Natural killer cell treated with Interleukin-12 subunit alpha and Interleukin-12 subunit beta and Interleukin-15 and Interleukin-18, amount 100 ng/mL, for 72 hours (primary cell): ENCODE data around the gene PNKD. TPM values are rescaled to one million over a fixed set of nuclear protein-coding genes. Genes with fewer than 3 reads are reported as not detected.

Source experiments
- ATAC-seq, 2 donors: fragments of 150-1000 bp; cut with Tn5 transposase in 1 of 2; sonication (Bioruptor Pico), chemical (Tn5 transposase) in 1 of 2; 2 replicates each; pipeline ENCODE4 v1.10.0; 2021
- DNase-seq: peaks from one replicate; pipeline ENCODE4 v3.0.0; 2022; ENCODE audit warnings: low spot score
- H3K27ac Mint-ChIP-seq, 2 donors: 1 replicate in 1 of 2; 2 replicates in 1 of 2; pipeline ENCODE4 v1.8.0; 2022; ENCODE audit warnings: mixed read lengths in 2 of 2, mild to moderate bottlenecking in 1 of 2, moderate library complexity in 1 of 2
- H3K27me3 Mint-ChIP-seq, 2 donors: 1 replicate in 1 of 2; 2 replicates in 1 of 2; pipeline ENCODE4 v1.8.0; 2022; ENCODE audit warnings: mixed read lengths in 2 of 2
- H3K36me3 Mint-ChIP-seq: one replicate; pipeline ENCODE4 v1.8.0; 2022; ENCODE audit warnings: mixed read lengths
- H3K4me1 Mint-ChIP-seq, 2 donors: 1 replicate in 1 of 2; 2 replicates in 1 of 2; pipeline ENCODE4 v1.8.0; 2022; ENCODE audit warnings: low read depth in 2 of 2, mixed read lengths in 2 of 2, mild to moderate bottlenecking in 1 of 2
- H3K4me3 Mint-ChIP-seq: one replicate; pipeline ENCODE4 v1.8.0; 2022; ENCODE audit warnings: mixed read lengths
- H3K9me3 Mint-ChIP-seq: 2 replicates; pipeline ENCODE4 v1.8.0; 2022; ENCODE audit warnings: mixed read lengths
- total RNA-seq, 2 donors: library from RNA; stranded (reverse); gene quantifications; one replicate each; pipeline ENCODE4 v1.2.3, GENCODE V29; 2022

PNKD gene
- total RNA-seq, 2 donors from 2014 or later, result 20.6 to 22.0 TPM

GRCh38 chr2:218371983-218372350 is 101.6 kb downstream of the PNKD start:
- no peak for DNase-seq
- no peak for ATAC-seq
- Mint-ChIP-seq H3K27me3 (no peaks in the 10 kb centered on the region), H3K36me3 (no peaks in the 10 kb centered on the region), H3K4me1 (peaks cover 0 to 11% of the 10 kb centered on the region in 2 donors), H3K9me3 (no peaks in the 10 kb centered on the region), H3K27ac (no peak overlapping the region), H3K4me3 (no peak overlapping the region)

GRCh38 chr2:218374795-218375194 is 104.5 kb downstream of the PNKD start:
- Mint-ChIP-seq H3K4me3 (no peak overlapping the region), H3K27ac (no peak overlapping the region), H3K9me3 (no peaks in the 10 kb centered on the region), H3K4me1 (peaks cover 0 to 11% of the 10 kb centered on the region in 2 donors), H3K36me3 (no peaks in the 10 kb centered on the region), H3K27me3 (no peaks in the 10 kb centered on the region)
- DNase-seq, result no peak
- ATAC-seq, result no peak

GRCh38 chr2:218375212-218375611 is 104.9 kb downstream of the PNKD start:
- Mint-ChIP-seq H3K4me3 (no peak overlapping the region), H3K27ac (no peak overlapping the region), H3K9me3 (no peaks in the 10 kb centered on the region), H3K4me1 (peaks cover 0 to 6% of the 10 kb centered on the region in 2 donors), H3K27me3 (no peaks in the 10 kb centered on the region), H3K36me3 (no peaks in the 10 kb centered on the region)
- DNase-seq (no peak), ATAC-seq (no peak)

- Mint-ChIP-seq H3K4me3 (no peak overlapping the region), H3K27ac (no peak overlapping the region), H3K4me1 (peaks cover 5 to 10% of the 10 kb centered on the region in 2 donors), H3K36me3 (no peaks in the 10 kb centered on the region), H3K27me3 (no peaks in the 10 kb centered on the region), H3K9me3 (no peaks in the 10 kb centered on the region)
- ATAC-seq (peak; percentile 46 to 50), DNase-seq (no peak)
Measured at GRCh38 chr2:218378053-218378452, 107.7 kb downstream of the PNKD start.

- Mint-ChIP-seq H3K36me3 (no peaks in the 10 kb centered on the region), H3K27me3 (no peaks in the 10 kb centered on the region), H3K4me1 (peaks cover 5 to 10% of the 10 kb centered on the region in 2 donors), H3K4me3 (no peak within 1 kb of the TSS), H3K9me3 (no peaks in the 10 kb centered on the region), H3K27ac (peak within 1 kb of the TSS in 1 of 2 donors; percentile 25)
- ATAC-seq, result peak in 1 of 2 donors; percentile 49
- DNase-seq, result no peak
Measured at GRCh38 chr2:218381916-218382366, 111.6 kb downstream of the PNKD start, which contains the start of gene SLC11A1. SLC11A1 (plus strand) TSS chr2:218382273; CDS start chr2:218382369, 96 bp downstream.

- Mint-ChIP-seq H3K4me1 (peaks cover 5 to 14% of the 10 kb centered on the region in 2 donors), H3K9me3 (no peaks in the 10 kb centered on the region), H3K4me3 (no peak overlapping the region), H3K27ac (no peak overlapping the region), H3K27me3 (peaks cover 0 to 4% of the 10 kb centered on the region in 2 donors), H3K36me3 (no peaks in the 10 kb centered on the region)
- DNase-seq (no peak), ATAC-seq (peak in 1 of 2 donors; percentile 46)
Measured at GRCh38 chr2:218382785-218383184, 112.5 kb downstream of the PNKD start.

- Mint-ChIP-seq H3K4me1 (peaks cover 5 to 9% of the 10 kb centered on the region in 2 donors), H3K36me3 (no peaks in the 10 kb centered on the region), H3K4me3 (no peak overlapping the region), H3K27ac (no peak overlapping the region), H3K9me3 (no peaks in the 10 kb centered on the region), H3K27me3 (peaks cover 0 to 4% of the 10 kb centered on the region in 2 donors)
- peak in 1 of 2 donors; percentile 4 for ATAC-seq
- no peak for DNase-seq
Measured at GRCh38 chr2:218383892-218384519, 113.7 kb downstream of the PNKD start.

GRCh38 chr2:218384975-218385374 is 114.7 kb downstream of the PNKD start:
- Mint-ChIP-seq H3K27ac (no peak overlapping the region), H3K9me3 (no peaks in the 10 kb centered on the region), H3K36me3 (no peaks in the 10 kb centered on the region), H3K4me3 (no peak overlapping the region), H3K4me1 (peaks cover 10 to 16% of the 10 kb centered on the region in 2 donors), H3K27me3 (peaks cover 0 to 4% of the 10 kb centered on the region in 2 donors)
- ATAC-seq, result no peak
- no peak for DNase-seq

GRCh38 chr2:218386505-218387368 is 116.4 kb downstream of the PNKD start:
- H3K27me3 Mint-ChIP-seq, result peaks cover 0 to 4% of the 10 kb centered on the region in 2 donors
- H3K27ac Mint-ChIP-seq, result no peak overlapping the region
- ATAC-seq, result peak in 1 of 2 donors; percentile 18
- no peak overlapping the region for H3K4me3 Mint-ChIP-seq
- no peaks in the 10 kb centered on the region for H3K36me3 Mint-ChIP-seq
- no peaks in the 10 kb centered on the region for H3K9me3 Mint-ChIP-seq
- DNase-seq, result no peak
- H3K4me1 Mint-ChIP-seq, result peaks cover 9 to 18% of the 10 kb centered on the region in 2 donors

GRCh38 chr2:218387369-218388194 is 117.3 kb downstream of the PNKD start:
- Mint-ChIP-seq H3K4me1 (peaks cover 8 to 16% of the 10 kb centered on the region in 2 donors), H3K9me3 (no peaks in the 10 kb centered on the region), H3K27me3 (peaks cover 0 to 4% of the 10 kb centered on the region in 2 donors), H3K36me3 (no peaks in the 10 kb centered on the region), H3K4me3 (no peak overlapping the region), H3K27ac (no peak overlapping the region)
- DNase-seq, result no peak
- peak; percentile 58 to 61 for ATAC-seq

GRCh38 chr2:218389333-218390150 is 119.2 kb downstream of the PNKD start:
- H3K4me1 Mint-ChIP-seq, result peaks cover 25 to 26% of the 10 kb centered on the region in 2 donors
- no peak overlapping the region for H3K27ac Mint-ChIP-seq
- no peak overlapping the region for H3K4me3 Mint-ChIP-seq
- DNase-seq (no peak), ATAC-seq (no peak)
- no peaks in the 10 kb centered on the region for H3K36me3 Mint-ChIP-seq
- no peaks in the 10 kb centered on the region for H3K9me3 Mint-ChIP-seq
- H3K27me3 Mint-ChIP-seq, result peaks cover 0 to 4% of the 10 kb centered on the region in 2 donors

GRCh38 chr2:218391202-218391601 is 120.9 kb downstream of the PNKD start:
- no peak overlapping the region for H3K4me3 Mint-ChIP-seq
- H3K4me1 Mint-ChIP-seq, result peaks cover 33 to 37% of the 10 kb centered on the region in 2 donors
- peaks cover 0 to 4% of the 10 kb centered on the region in 2 donors for H3K27me3 Mint-ChIP-seq
- peak overlapping the region in 1 of 2 donors; percentile 29 for H3K27ac Mint-ChIP-seq
- no peak for DNase-seq
- no peaks in the 10 kb centered on the region for H3K36me3 Mint-ChIP-seq
- no peaks in the 10 kb centered on the region for H3K9me3 Mint-ChIP-seq
- ATAC-seq, result no peak

GRCh38 chr2:218392459-218392858 is 122.1 kb downstream of the PNKD start:
- H3K36me3 Mint-ChIP-seq, result no peaks in the 10 kb centered on the region
- no peaks in the 10 kb centered on the region for H3K9me3 Mint-ChIP-seq
- H3K27ac Mint-ChIP-seq, result peak overlapping the region in 1 of 2 donors; percentile 10
- H3K27me3 Mint-ChIP-seq, result no peaks in the 10 kb centered on the region
- DNase-seq (no peak), ATAC-seq (no peak)
- no peak overlapping the region for H3K4me3 Mint-ChIP-seq
- H3K4me1 Mint-ChIP-seq, result peaks cover 40 to 49% of the 10 kb centered on the region in 2 donors
